Measurements from ENCODE around the gene AGPAT4.

The AGPAT4 gene

DNA sequence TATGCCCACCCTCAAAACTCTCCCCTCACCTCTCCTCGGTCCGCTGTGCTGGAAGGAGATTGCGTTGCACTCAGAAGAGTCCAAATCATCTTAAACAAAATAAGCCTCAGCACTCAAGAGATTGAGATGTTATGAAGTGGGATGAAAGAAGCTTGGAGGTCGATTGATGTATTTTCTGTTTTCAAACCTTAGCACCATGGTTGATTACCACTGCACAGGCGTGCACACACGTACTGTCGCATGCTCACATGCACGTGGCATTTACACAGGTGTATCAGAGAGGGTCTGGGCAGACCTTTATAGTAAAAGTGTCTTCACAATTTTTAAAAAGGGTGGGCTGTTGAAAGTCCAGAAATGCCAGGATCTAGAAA, 612 bp upstream of the AGPAT4 start:
- DNase-seq (ENCODE audit: low read depth in 1 of 2, low spot score in 1 of 2) = no peak
- no peak for TF ChIP-seq JUND (IDR thresholded peaks at IDR 0.05; ENCODE audit: low read depth)
- in situ Hi-C loops (cut with HindIII; ENCODE audit: low pct_unique_long_range_greater_than_20kb, low sequenced_read_pairs) = no loop called here

DNA sequence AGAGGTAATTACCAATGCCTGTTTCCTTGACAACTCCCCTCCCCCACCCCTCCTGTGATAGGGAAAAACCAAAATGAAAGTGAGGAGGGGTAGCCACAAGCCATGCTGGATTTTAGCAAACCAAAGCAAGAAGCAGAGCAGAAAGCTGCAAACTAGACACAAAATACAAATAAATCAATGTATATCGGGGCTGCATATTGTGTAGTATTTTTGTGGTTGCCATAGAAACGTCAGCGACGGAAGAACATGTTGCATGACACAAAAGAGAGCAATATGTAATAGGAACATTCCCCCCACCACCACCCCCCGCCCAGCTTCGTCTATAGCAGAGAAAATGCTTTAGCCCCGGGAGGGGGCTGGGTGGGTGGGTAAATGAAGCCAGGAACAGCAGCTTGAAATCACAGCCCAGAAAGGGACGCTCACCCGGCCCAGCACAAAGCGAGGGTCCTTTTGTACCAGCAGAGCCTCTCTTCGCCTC, 548 bp downstream of the AGPAT4 start:
- no peak for TF ChIP-seq JUND (IDR thresholded peaks at IDR 0.05; ENCODE audit: low read depth)
- DNase-seq (ENCODE audit: low read depth in 1 of 2, low spot score in 1 of 2) = no peak
- in situ Hi-C loops (cut with HindIII; ENCODE audit: low pct_unique_long_range_greater_than_20kb, low sequenced_read_pairs) = no loop called here

DNA sequence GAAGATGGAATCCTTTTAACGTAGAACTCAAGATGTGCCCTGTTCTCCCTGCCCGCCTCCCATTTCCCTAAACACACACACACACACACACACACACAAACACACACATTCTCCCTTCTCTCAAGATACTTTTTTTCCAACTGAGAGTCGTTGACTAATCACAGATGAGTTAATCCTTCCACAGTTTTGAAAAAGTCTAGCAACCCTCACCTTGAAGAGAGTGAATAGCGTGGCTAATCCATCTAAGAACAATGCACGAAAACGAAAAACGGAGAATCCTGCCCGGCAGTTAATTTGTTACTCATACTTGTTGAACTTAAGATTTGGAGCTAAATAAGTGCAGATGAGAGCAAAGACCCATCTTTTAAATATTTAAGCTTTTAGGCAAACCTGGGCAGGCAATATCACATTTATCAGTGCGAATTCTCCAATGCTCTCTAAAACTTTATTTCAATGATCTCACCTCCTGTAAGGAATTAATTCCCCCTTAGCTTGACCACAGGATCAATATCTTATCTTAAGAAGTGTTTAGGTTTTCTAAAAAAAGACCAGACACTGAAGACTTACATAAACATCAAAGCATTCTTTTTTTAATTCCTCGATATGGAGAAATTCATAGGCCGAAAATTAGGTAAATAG, 1.1 kb downstream of the AGPAT4 start:
- in situ Hi-C loops (cut with HindIII; ENCODE audit: low pct_unique_long_range_greater_than_20kb, low sequenced_read_pairs) = no loop called here
- TF ChIP-seq JUND (IDR thresholded peaks at IDR 0.05; ENCODE audit: low read depth) = no peak
- no peak for DNase-seq (ENCODE audit: low read depth in 1 of 2, low spot score in 1 of 2)

DNA sequence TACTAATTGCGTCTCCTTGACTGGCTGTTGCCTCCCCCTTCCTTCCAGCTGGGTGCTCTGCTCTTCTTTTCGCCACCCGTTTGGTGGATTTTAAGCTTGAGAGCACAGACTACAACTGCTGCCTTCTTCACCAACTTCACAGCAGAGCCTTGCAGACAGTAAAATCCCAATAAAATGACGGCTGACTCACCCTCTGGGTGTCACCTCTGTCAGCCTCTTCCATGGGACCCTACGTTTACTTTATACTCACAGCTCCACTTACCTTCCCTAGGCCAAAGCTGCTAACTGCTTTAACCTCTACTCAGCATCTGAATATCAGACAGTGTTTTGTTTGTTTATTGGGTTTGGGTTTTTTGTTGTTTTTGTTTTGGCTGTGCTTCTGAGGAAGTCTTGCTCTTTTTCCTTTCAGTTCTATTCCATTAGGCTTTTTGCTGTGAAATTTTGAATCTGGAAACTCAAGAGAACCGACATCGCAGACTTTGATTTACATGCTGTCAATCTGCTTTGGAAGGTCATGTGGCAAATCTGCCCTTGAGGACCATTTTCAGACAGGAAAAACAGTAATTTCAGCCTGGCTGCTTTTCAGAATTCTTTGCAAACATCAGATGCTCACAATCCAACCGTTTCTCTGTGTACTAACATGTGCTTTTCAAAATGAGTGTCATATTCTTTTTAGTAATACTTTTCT, 2.4 kb downstream of the AGPAT4 start:
- no peak for TF ChIP-seq JUND (IDR thresholded peaks at IDR 0.05; ENCODE audit: low read depth)
- no peak for DNase-seq (ENCODE audit: low read depth in 1 of 2, low spot score in 1 of 2)
- in situ Hi-C loops (cut with HindIII; ENCODE audit: low pct_unique_long_range_greater_than_20kb, low sequenced_read_pairs) = no loop called here

- TF ChIP-seq JUND (IDR thresholded peaks at IDR 0.05; ENCODE audit: low read depth) = no peak
- in situ Hi-C loops (cut with HindIII; ENCODE audit: low pct_unique_long_range_greater_than_20kb, low sequenced_read_pairs) = no loop called here
- DNase-seq (ENCODE audit: low read depth in 1 of 2, low spot score in 1 of 2) = no peak
Observed at GRCh38 chr6:161270116-161270515, 3.7 kb downstream of the AGPAT4 start.

DNA sequence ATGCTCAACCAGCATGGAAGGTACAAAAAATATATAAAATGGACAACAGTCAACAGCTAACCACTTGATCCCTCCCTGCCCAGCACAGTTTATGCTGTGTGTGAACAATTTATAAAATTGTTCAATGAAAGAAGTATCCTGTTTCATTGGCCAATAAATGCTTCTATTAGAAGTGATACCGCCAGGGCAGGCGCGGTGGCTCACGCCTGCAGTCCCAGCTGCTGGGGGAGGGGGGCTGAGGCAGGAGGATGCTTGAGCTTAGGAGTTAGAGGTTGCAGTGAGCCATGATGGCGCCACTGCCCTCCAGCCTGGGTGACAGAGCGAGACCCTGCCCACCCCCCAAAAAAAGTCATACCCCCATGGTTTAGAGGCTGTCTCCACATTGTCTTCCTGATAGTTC, 4.6 kb downstream of the AGPAT4 start:
- in situ Hi-C loops (cut with HindIII; ENCODE audit: low pct_unique_long_range_greater_than_20kb, low sequenced_read_pairs) = no loop called here
- no peak for DNase-seq (ENCODE audit: low read depth in 1 of 2, low spot score in 1 of 2)
- TF ChIP-seq JUND (IDR thresholded peaks at IDR 0.05; ENCODE audit: low read depth) = no peak

DNA sequence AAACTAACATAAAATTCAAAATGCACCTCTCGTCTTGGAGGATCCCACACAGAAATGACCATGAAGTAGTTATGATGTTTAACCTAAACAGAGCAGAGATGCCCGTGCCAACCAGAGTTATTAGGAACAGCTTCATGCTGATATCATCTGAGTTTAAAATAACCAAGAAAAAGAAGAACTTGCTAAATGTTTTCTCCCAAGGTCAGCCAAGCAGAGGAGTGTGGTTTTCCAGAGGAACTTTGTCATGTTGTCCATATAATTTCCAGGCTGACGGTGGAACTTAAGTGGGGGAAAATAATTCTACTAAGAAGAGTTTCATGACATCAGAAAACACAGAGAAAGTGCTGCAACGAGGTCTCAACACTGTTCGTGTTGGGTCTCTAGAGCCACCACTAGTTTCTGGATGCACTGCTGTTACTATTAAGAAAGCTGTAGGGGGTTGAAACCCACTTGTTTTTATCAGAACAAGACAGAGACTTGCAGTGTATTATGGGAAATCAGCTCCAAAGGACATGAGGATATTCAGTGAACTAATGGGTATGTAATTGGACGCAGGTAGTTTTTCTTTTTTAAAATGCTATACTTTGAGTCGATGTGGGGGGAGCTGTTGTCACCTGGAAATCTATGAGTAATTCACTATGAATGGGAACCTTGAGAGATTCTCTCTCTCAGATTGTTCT, 5.2 kb downstream of the AGPAT4 start:
- in situ Hi-C loops (cut with HindIII; ENCODE audit: low pct_unique_long_range_greater_than_20kb, low sequenced_read_pairs) = no loop called here
- DNase-seq (ENCODE audit: low read depth in 1 of 2, low spot score in 1 of 2) = no peak
- TF ChIP-seq JUND (IDR thresholded peaks at IDR 0.05; ENCODE audit: low read depth) = no peak

DNA sequence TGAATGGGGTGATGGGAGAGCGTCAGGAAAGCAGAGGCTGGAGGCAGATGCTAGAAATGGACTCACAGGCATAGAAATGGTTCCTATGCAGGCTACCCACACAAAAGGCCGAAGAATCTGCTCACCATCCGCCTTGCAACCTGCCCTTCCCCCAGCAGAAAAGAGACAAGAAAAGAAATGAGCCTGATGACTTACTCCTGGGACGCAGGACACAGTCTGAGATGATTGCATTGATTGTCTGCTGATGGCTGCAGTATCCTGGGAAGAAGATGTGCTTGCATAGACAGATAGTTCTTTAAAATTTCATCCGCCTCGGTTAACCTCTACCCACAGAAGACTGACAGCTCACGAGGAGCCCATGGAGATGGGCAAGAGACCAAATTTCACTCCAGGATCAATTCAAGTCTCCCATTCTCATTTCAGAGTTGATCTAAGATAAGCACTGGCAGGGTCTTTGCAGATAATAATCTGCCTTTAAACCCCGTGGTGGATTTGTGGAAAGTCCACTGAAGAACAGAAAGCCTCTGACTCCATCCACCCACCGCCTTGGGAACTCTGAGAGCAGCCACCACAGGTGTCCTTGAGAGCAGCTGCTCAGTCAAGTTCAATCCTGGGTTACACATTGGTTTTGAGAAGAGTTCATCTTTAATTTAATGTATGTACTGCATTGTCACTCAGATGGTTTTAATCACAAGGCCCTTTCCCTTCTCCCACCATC, 7.2 kb downstream of the AGPAT4 start:
- TF ChIP-seq JUND (IDR thresholded peaks at IDR 0.05; ENCODE audit: low read depth) = no peak
- no peak for DNase-seq (ENCODE audit: low read depth in 1 of 2, low spot score in 1 of 2)
- in situ Hi-C loops (cut with HindIII; ENCODE audit: low pct_unique_long_range_greater_than_20kb, low sequenced_read_pairs) = no loop called here

DNA sequence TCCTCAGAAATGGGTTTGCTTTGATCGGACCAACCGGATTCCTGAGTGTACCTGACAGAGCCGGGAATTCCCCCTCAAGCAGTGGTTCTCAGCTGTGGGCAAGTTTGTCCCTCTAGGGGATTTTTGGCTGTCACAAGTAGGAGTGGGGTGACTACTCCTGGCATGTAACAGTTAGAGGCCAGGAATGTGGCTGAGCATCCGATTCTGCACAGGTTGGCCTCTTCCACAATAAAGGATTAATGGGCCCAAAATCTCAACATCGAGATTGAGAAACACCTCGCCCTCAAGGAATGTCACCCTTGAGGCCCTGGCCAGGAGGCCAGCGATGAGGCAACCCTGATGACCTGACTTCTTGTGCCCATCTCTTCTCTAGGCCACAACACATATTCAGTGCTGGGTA, 7.9 kb downstream of the AGPAT4 start:
- TF ChIP-seq JUND (IDR thresholded peaks at IDR 0.05; ENCODE audit: low read depth) = no peak
- in situ Hi-C loops (cut with HindIII; ENCODE audit: low pct_unique_long_range_greater_than_20kb, low sequenced_read_pairs) = no loop called here
- no peak for DNase-seq (ENCODE audit: low read depth in 1 of 2, low spot score in 1 of 2)

GRCh38 chr6:161265554-161265953, 8.3 kb downstream of the AGPAT4 start:
- DNase-seq (ENCODE audit: low read depth in 1 of 2, low spot score in 1 of 2) = no peak
- TF ChIP-seq JUND (IDR thresholded peaks at IDR 0.05; ENCODE audit: low read depth) = no peak
- in situ Hi-C loops (cut with HindIII; ENCODE audit: low pct_unique_long_range_greater_than_20kb, low sequenced_read_pairs) = no loop called here

DNA sequence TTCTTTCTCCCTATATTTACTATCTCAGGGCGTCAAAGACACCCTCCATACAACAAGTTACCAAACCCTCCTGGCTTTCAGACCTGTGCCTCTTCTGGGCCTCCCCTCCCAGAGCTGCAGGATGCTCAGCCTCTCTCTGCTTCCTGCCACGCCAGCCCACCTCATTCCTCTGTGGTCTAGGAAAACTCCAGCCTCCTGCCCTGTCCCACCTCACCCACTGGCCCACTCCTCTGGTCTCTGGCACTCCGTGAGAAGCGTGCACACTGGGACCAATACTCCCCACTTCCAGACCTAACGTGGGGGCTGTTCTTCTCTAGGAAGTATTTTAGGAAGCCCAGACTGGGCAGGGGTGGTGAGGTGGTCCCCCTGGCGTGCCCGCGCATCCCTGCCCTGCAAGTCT, 9.7 kb downstream of the AGPAT4 start:
- in situ Hi-C loops (cut with HindIII; ENCODE audit: low pct_unique_long_range_greater_than_20kb, low sequenced_read_pairs) = no loop called here
- no peak for DNase-seq (ENCODE audit: low read depth in 1 of 2, low spot score in 1 of 2)
- no peak for TF ChIP-seq JUND (IDR thresholded peaks at IDR 0.05; ENCODE audit: low read depth)

DNA sequence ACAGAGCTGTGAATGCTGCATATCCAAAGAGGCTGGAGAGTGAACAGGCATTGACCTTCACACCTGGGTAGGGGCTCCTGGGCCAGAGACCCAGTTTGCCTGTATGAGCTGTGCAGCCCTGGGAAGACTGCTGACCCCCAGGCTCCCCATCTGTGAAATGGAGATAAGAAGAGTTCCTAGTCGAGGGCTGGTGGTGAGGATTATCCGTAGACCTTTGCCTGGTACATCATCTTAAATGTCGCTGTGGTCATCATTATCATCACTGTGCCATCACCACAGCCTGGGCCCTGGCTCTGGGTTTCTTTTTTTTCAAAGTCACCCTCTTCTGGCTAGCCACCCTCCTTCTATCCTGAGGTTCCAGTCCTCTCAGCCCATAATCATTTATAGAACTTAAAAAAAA, 12.0 kb downstream of the AGPAT4 start:
- in situ Hi-C loops (cut with HindIII; ENCODE audit: low pct_unique_long_range_greater_than_20kb, low sequenced_read_pairs) = no loop called here
- no peak for DNase-seq (ENCODE audit: low read depth in 1 of 2, low spot score in 1 of 2)
- TF ChIP-seq JUND (IDR thresholded peaks at IDR 0.05; ENCODE audit: low read depth) = no peak

DNA sequence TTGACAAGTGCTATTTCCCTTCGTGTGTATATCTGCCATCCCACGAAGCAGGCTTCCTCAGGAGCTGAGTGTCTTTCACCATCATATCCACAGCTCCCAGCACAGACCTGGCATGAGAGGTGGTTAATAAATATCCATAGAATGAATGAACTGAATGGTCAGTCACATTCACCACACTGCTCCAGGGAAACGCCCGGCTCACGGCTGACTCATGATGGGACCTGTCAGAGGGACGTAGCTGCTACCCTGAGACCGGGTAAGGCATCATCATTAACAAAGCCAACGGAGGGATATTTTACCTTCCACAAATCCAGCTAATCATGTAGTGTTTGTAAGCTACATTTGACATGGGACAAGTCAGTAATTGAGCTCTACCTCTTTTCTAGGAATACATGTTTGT, 12.5 kb downstream of the AGPAT4 start:
- DNase-seq (ENCODE audit: low read depth in 1 of 2, low spot score in 1 of 2) = no peak
- in situ Hi-C loops (cut with HindIII; ENCODE audit: low pct_unique_long_range_greater_than_20kb, low sequenced_read_pairs) = no loop called here

More for the DNA sequence above, 12.5 kb downstream of the AGPAT4 start:
- TF ChIP-seq JUND (IDR thresholded peaks at IDR 0.05; ENCODE audit: low read depth) = no peak
